ENCODE measurements around the gene CDK5R2. TPM values are rescaled to one million over a fixed set of nuclear protein-coding genes. Genes with fewer than 3 reads are reported as not detected.

CDK5R2 gene
- total RNA-seq, 2 experiments from 2014 or later, result not detected

DNA sequence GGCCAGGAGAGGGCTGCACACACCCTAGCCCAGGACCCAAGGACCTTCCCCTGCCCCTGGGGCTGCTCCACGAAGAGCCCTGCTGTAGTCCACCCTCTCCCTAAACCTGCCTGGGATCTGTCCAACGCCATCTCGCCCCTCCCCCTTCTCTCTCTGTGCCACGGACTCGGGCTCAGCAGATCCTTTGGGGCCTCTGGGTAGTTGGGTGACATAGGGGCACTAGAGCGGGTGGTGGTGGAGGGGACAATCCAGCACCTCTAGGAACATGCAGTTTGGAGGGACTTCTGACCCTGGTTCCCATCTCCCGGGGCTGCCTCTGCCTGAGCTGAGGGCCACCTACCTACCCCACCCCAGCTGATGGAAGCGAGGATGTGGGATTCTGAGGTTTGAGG, 41.1 kb downstream of the CDK5R2 start:
- CTCF ChIA-PET, result no interaction called here

DNA sequence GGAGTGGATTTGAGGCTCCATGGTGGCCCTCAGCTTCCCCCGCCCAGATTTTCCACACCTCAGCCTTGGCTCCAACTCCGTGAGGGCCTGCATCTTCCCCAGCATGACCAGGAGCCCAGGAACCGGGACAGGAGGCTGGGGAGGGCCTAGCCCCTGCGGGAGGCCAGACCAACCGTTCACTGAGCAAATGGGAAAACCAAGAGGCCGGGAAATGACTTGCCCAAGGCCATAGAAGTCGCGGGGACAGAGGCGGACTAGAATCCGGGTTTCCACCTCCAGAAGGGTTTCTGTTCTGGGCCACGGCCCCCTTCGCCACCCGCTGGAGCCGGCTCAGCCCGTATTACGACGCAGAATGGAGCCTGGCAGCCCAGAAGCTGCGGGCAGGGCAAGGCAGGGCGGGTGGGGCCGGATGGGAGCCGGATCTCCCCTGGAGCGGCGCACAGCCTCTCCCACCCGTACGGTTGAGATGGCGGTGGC, 41.7 kb downstream of the CDK5R2 start:
- no peak for DNase-seq
- ChIA-PET POLR2A (no interaction called here), CTCF (interaction anchor here (0.5 to 3.3 kb wide), 5 partner anchors 19 to 479 kb away, joined by 3 to 20 read pairs (median 9); no protein-coding TSS in a partner anchor)
- H3K9me3 Mint-ChIP-seq, result no peaks in the 10 kb centered on the region
- intact Hi-C loops (cut with micrococcal nuclease), result no loop called here
- peaks cover 69% of the 10 kb centered on the region for H3K27me3 Mint-ChIP-seq
- H3K4me1 Mint-ChIP-seq (ENCODE audit: low read depth), result peaks cover 9% of the 10 kb centered on the region
- no peak overlapping the region for H3K4me3 Mint-ChIP-seq
- no peak overlapping the region for H3K27ac Mint-ChIP-seq
- no peaks in the 10 kb centered on the region for H3K36me3 Mint-ChIP-seq

More for the DNA sequence above, 41.1 kb downstream of the CDK5R2 start:
- no peak for DNase-seq
- H3K4me1 Mint-ChIP-seq (ENCODE audit: low read depth), result peaks cover 9% of the 10 kb centered on the region
- intact Hi-C loops (cut with micrococcal nuclease), result no loop called here
- no peak overlapping the region for H3K27ac Mint-ChIP-seq
- no peaks in the 10 kb centered on the region for H3K36me3 Mint-ChIP-seq
- H3K27me3 Mint-ChIP-seq, result peaks cover 75% of the 10 kb centered on the region
- H3K4me3 Mint-ChIP-seq, result no peak overlapping the region
- no peaks in the 10 kb centered on the region for H3K9me3 Mint-ChIP-seq
- POLR2A ChIA-PET, result no interaction called here

DNA sequence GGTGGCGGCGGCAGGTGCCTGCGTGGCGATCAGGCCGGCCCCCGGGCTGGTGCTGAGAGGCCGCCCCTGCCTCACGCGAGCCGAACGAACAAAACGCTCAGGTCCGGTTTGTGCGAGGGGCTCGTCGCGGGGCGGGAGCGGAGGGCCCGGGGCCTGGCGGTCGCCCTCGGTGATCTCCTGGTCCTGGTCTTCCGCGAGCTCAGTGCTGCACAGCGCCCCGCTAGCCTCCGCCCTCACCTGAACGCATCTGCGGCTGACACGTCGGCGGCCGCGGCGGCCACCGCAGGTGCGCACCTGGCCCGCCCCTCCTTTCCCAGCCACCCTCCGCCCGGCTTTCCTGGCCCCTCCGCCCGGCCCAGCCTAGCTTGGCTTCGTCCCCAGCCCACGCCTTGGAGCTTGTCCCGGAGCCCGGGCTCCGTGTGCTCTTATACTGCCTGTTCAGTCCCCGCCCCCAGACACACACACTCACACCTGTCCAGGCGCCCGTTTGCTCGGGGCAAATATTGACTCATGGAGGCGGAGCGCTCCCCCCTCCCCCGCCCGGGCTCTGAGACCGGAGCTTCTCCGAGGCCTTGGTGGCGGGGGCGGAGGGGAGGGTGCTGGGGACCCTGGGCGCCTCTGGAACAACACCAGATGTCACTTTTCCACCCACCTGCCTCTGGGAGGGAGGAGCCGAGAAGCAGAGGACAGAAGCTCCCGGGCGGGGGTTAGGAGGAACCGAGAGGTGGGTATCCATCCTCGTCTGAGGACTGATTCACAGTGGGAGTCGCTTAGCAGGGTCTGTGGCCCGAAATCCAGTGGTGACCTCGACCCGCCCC, 42.3 kb downstream of the CDK5R2 start:
- peaks cover 66% of the 10 kb centered on the region for H3K27me3 Mint-ChIP-seq
- intact Hi-C loops (cut with micrococcal nuclease), result no loop called here
- peaks cover 9% of the 10 kb centered on the region for H3K4me1 Mint-ChIP-seq (ENCODE audit: low read depth)
- ChIA-PET POLR2A (interaction anchor here (1.1 kb wide), 1 partner anchor 21 kb away, joined by 4 read pairs; no protein-coding TSS in a partner anchor), CTCF (interaction anchor here (0.5 to 3.3 kb wide), 9 partner anchors 8 to 479 kb away, joined by 3 to 20 read pairs (median 3); partner anchors contain the start of gene CRYBA2)
- H3K4me3 Mint-ChIP-seq, result no peak overlapping the region
- DNase-seq, result peak; percentile 69
- no peaks in the 10 kb centered on the region for H3K36me3 Mint-ChIP-seq
- no peaks in the 10 kb centered on the region for H3K9me3 Mint-ChIP-seq
- H3K27ac Mint-ChIP-seq, result no peak overlapping the region

DNA sequence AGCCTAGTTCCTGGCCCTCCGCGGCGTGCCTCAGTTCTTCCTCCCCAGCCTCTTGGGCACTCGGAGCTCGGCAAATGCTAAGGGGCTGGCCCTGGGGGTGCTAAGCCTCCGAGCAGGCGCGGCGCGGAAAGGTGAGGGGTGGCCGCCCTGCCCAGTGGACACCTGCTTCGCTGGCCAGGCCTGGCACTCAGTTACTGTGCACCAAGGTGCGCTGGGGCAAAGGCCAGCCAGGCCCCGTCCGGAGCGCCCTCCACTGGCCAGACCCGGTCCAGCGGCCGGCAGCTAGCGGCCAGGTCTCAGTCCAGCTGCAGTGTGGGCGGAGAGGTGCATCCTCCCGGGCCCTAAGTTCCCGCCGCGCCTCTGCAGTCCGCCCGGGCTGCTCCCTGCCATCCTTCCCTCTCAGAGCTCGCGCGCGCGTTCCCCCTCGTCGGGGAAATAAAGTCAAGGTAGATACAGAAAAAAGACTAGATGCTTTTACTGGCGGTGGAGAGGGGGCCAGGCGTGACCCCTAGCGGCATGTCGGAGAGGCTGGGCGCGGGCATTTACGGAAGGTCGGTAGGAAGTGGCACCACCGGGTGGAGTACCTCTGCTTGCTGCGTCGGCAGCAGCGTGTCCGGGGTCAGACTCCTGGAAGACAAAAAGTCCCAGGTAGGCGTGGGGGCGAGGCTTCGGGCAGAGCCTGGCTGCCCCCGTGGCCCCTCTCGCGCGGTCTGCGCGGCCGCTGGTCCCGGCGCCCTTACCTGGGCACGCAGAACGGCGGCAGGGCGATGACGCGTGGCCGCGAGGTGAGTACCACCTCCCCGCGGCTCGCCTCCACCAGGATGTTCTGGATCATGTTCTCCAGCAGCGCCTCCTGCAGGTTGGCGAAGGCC, 43.2 kb downstream of the CDK5R2 start:
- H3K27ac Mint-ChIP-seq, result no peak overlapping the region
- CTCF ChIA-PET, result interaction anchor here (0.6 to 3.3 kb wide), 9 partner anchors 9 to 152 kb away, joined by 3 to 20 read pairs (median 3); partner anchors contain the start of gene CRYBA2
- no peaks in the 10 kb centered on the region for H3K9me3 Mint-ChIP-seq
- POLR2A ChIA-PET, result interaction anchor here (1.1 kb wide), 1 partner anchor 22 kb away, joined by 4 read pairs; no protein-coding TSS in a partner anchor
- H3K4me1 Mint-ChIP-seq (ENCODE audit: low read depth), result peaks cover 9% of the 10 kb centered on the region
- H3K27me3 Mint-ChIP-seq, result peaks cover 66% of the 10 kb centered on the region
- peak; percentile 77 for DNase-seq
- peak overlapping the region; percentile 33 for H3K4me3 Mint-ChIP-seq
- intact Hi-C loops (cut with micrococcal nuclease), result loop anchor here (1.0 kb wide), 1 partner anchor 22 kb away; no protein-coding TSS in a partner anchor
- no peaks in the 10 kb centered on the region for H3K36me3 Mint-ChIP-seq

DNA sequence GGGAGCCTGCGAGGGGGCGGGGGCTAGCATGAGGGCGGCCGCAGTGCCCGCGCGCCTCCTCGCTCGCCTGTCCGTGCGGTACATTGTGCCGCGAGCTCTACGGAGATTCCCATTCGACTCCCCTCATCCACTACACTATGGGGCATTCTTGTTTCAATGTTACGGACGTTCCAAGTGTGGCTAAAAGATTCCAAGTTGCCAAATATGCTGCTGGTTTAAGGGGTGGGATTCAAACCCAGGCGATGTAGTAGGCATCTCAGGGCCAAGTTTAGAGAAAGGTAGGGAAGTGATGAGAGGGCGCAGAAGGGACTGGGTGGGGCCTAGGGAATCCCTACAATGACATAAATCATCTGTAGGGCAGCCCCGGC, 43.8 kb downstream of the CDK5R2 start:
- H3K27ac Mint-ChIP-seq, result no peak overlapping the region
- DNase-seq, result no peak
- ChIA-PET POLR2A (interaction anchor here (1.1 kb wide), 1 partner anchor 23 kb away, joined by 4 read pairs; no protein-coding TSS in a partner anchor), CTCF (interaction anchor here (1.4 to 3.3 kb wide), 4 partner anchors 22 to 151 kb away, joined by 3 to 20 read pairs (median 11); no protein-coding TSS in a partner anchor)
- intact Hi-C loops (cut with micrococcal nuclease), result loop anchor here (1.0 kb wide), 1 partner anchor 23 kb away; no protein-coding TSS in a partner anchor
- H3K4me1 Mint-ChIP-seq (ENCODE audit: low read depth), result peaks cover 9% of the 10 kb centered on the region
- H3K9me3 Mint-ChIP-seq, result no peaks in the 10 kb centered on the region
- peaks cover 63% of the 10 kb centered on the region for H3K27me3 Mint-ChIP-seq
- H3K36me3 Mint-ChIP-seq, result no peaks in the 10 kb centered on the region
- no peak overlapping the region for H3K4me3 Mint-ChIP-seq

GRCh38 chr2:219003979-219004378, 44.5 kb downstream of the CDK5R2 start:
- Mint-ChIP-seq H3K9me3 (no peaks in the 10 kb centered on the region), H3K36me3 (no peaks in the 10 kb centered on the region), H3K27me3 (peaks cover 60% of the 10 kb centered on the region), H3K27ac (no peak overlapping the region), H3K4me3 (no peak overlapping the region), H3K4me1 (ENCODE audit: low read depth) (peaks cover 9% of the 10 kb centered on the region)
- ChIA-PET POLR2A (no interaction called here), CTCF (interaction anchor here (1.4 to 3.3 kb wide), 3 partner anchors 8 to 151 kb away, joined by 3 to 20 read pairs (median 5); no protein-coding TSS in a partner anchor)
- intact Hi-C loops (cut with micrococcal nuclease), result loop anchor here (1.0 kb wide), 1 partner anchor 24 kb away; no protein-coding TSS in a partner anchor
- no peak for DNase-seq

DNA sequence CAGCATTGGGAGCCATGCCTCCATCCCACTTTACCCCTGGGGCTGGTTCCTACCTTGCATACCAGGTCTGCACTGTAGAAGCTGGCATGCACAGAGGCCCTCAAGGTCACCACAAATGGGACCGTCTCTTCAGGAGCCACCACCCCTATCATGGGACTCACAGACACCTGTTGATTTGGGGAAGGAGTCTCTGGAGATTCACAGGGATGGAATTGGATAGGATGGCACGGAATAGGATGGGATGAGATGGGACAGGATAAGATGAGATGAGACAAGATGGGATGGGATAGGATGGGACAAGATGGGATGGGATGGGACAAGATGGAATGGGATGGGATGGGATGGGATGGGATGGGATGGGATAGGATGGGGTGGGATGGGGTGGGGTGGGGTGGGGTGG, 49.8 kb downstream of the CDK5R2 start:
- ChIA-PET POLR2A (interaction anchor here (0.5 kb wide), 1 partner anchor 8 kb away, joined by 3 read pairs; no protein-coding TSS in a partner anchor), CTCF (interaction anchor here (1.2 to 1.9 kb wide), 3 partner anchors 14 to 29 kb away, joined by 3 to 11 read pairs (median 5); no protein-coding TSS in a partner anchor)
- Mint-ChIP-seq H3K4me1 (ENCODE audit: low read depth) (no peaks in the 10 kb centered on the region), H3K36me3 (no peaks in the 10 kb centered on the region), H3K27ac (no peak overlapping the region), H3K9me3 (no peaks in the 10 kb centered on the region), H3K4me3 (no peak overlapping the region), H3K27me3 (peaks cover 28% of the 10 kb centered on the region)
- intact Hi-C loops (cut with micrococcal nuclease), result no loop called here
- no peak for DNase-seq

- H3K4me1 Mint-ChIP-seq (ENCODE audit: low read depth), result no peaks in the 10 kb centered on the region
- ChIA-PET CTCF (interaction anchor here (0.6 to 1.8 kb wide), 7 partner anchors 15 to 163 kb away, joined by 3 to 6 read pairs (median 5); no protein-coding TSS in a partner anchor), POLR2A (no interaction called here)
- H3K4me3 Mint-ChIP-seq, result no peak overlapping the region
- H3K27me3 Mint-ChIP-seq, result peaks cover 20% of the 10 kb centered on the region
- no peaks in the 10 kb centered on the region for H3K9me3 Mint-ChIP-seq
- DNase-seq, result peak; percentile 41
- H3K36me3 Mint-ChIP-seq, result no peaks in the 10 kb centered on the region
- no peak overlapping the region for H3K27ac Mint-ChIP-seq
- intact Hi-C loops (cut with micrococcal nuclease), result no loop called here
These were observed 50.8 kb downstream of the CDK5R2 start for GRCh38 chr2:219010162-219010756.

DNA sequence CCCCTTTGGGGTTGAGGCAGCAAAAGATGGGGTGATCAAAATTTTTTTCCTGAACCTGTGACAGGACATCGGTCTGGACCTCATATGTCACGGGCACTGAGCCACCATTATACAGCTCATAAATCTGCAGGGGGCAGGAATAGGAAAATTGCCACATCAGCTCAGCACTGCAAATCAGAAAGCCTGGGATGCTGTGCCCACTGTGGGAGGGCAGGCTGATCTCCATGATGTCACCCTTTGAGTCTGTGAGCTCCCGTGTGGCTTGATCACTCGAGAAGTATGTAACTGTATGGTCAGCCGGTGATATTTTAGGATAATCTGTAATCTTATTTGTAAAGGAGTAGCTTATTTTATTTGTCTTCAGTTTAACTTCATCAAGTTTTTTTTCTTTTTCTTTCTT, 51.4 kb downstream of the CDK5R2 start:
- peaks cover 17% of the 10 kb centered on the region for H3K27me3 Mint-ChIP-seq
- H3K4me1 Mint-ChIP-seq (ENCODE audit: low read depth), result no peaks in the 10 kb centered on the region
- ChIA-PET CTCF (interaction anchor here (0.7 to 1.8 kb wide), 8 partner anchors 16 to 335 kb away, joined by 3 to 6 read pairs (median 4); no protein-coding TSS in a partner anchor), POLR2A (no interaction called here)
- intact Hi-C loops (cut with micrococcal nuclease), result no loop called here
- H3K27ac Mint-ChIP-seq, result no peak overlapping the region
- H3K36me3 Mint-ChIP-seq, result no peaks in the 10 kb centered on the region
- no peak for DNase-seq
- no peak overlapping the region for H3K4me3 Mint-ChIP-seq
- H3K9me3 Mint-ChIP-seq, result no peaks in the 10 kb centered on the region

Data from activated CD4-positive, alpha-beta memory T cell treated with anti-CD3 and anti-CD28 coated beads for 36 hours (primary cell).